HG03064 (cell line): ENCODE results near the gene PPP6R2.

Experiments used
- ATAC-seq: cut with Tn5 transposase; IDR thresholded peaks from one replicate; pipeline ENCODE4 v1.9.1; 2021; ENCODE audit warnings: low read depth; ENCODE audit not compliant: unreplicated experiment

The PPP6R2 gene

DNA sequence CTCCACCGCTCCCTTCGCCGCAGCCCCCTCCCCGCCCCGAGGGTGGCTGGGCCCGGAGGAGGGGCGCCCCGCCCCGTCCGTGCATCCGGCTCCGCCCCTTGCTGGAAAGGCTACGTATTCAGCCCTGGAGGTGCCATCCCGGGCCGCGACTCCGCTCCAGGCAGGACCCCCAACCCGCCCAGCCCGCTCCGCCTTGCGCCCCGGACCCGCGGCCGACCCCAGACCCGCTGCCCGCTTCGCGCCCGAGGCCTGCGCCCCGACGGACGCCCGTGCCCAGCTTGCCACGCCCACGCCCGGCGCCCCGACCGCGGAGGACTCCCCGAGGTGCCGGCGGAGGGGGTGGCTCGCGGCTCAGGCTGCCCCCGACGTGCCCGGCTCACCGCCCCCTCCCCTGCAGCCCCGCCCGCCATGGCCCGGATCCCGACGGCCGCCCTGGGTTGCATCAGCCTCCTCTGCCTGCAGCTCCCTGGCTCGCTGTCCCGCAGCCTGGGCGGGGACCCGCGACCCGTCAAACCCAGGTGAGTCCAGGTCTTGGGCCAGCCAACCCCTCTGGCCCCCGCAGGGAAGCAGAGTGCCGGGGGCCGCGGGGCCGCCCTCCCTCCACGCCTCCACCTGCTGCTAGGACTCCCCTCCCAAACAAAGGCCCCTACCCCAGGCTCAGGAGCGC lies 138.4 kb downstream of the PPP6R2 start, which contains the start of gene ADM2:
TSS of gene ADM2 (plus strand) at position 104 of the 667 bp plus-strand sequence. CDS start at position 409, 305 bp downstream.
- ATAC-seq = no peak

DNA sequence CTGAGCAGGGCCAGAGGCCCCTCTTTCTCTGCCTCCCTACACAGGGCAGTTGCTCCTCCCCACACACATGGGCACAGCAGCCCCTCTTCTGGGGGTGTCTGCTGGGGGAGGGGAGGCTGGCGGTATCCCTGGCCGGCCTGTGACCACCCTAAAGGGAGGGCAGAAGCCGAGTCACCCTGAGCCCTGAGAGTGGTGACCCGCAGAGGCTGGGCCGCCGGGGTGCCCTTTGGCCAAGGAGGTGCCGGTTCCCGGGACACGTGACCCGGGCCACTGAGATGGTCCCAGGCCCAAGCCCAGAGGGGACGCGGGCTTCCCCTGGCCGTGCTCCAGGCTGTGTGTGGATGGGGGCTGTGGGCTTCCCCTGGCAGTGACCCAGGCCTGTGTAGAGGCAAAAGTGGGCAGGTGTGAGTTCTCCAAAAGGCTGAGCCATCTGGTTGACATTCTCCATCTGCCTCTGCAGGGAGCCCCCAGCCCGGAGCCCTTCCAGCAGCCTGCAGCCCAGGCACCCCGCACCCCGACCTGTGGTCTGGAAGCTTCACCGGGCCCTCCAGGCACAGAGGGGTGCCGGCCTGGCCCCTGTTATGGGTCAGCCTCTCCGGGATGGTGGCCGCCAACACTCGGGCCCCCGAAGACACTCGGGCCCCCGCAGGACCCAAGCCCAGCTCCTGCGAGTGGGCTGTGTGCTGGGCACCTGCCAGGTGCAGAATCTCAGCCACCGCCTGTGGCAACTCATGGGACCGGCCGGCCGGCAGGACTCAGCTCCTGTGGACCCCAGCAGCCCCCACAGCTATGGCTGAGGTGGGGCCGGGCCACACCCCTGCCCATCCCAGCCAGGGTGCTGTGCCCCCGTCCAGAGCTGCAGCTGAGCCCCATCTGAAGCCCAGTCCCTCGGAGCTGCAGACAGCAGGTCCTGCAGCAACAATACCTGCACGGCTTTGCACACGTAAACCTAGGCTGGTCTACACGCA lies 139.3 kb downstream of the PPP6R2 start:
- no peak for ATAC-seq

- ATAC-seq = no peak
Observed at GRCh38 chr22:50483106-50483505, 140.0 kb downstream of the PPP6R2 start.

DNA sequence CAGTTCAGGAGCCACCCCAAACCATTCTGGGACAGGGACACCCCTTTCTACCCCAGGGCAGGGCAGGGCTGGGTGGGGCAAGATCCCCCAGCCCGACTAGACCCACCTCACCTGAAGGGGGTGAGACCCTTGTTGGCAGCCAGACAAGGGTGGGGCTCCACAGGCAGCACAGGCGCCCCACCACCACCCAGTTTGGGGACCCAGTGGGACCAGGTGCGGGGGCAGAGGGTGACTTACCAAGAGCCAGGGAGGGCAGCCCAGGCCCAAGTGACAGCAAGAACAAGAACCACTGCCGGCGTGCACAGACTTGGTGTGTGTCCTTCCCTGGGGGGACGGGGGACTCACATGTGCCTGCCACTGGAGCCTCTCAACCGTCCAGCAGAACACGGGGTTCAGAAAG lies 140.4 kb downstream of the PPP6R2 start:
- ATAC-seq = no peak

DNA sequence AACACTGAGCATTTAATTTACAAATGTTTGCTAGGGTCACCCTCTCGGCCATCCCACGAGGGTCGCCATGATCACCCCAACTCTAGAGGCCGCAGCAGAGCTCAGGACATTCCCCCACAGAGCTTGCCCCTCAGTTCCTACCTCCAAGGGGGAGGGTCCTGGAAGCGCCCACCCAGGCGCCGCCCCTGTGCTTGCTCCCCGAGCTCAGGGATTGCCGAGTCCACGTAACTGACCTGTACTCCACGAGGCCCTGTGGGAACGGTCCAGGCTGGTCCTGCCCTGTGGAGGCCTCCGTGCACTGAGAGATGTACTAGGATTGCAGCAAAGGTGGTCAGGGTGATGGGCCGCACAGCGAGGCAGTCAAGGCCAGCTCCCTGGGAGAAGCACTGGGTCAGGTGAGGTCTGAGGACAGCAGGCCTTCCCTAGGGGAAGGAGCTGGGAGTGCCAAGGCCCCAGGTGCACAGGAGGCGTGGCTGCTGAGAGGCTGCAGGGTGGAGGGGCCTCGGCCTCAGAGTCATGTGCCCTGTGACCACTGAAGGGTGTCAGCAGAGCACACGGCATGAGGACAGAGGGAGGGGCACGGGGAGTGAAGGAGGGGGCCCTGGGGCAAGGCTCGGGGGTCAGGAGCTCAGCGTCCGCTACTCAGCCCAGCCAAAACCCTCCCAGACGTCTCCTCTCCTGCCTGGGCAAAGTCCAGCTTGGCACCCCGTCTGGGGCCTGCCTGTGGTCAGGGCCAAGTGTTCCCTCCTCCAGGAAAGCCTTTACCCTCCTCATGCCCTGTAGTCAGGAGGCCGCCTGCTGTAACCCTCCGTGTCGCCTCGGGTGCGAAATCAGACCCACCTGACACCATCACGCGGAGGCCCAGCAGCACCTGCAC lies 141.1 kb downstream of the PPP6R2 start:
- no peak for ATAC-seq

- ATAC-seq = no peak
Observed at GRCh38 chr22:50485221-50486131, 142.3 kb downstream of the PPP6R2 start.

- ATAC-seq = no peak
Observed at GRCh38 chr22:50486561-50487289, 143.6 kb downstream of the PPP6R2 start, which contains the start of gene MIOX. MIOX (plus strand) TSS chr22:50486859; CDS start chr22:50486898, 39 bp downstream.

DNA sequence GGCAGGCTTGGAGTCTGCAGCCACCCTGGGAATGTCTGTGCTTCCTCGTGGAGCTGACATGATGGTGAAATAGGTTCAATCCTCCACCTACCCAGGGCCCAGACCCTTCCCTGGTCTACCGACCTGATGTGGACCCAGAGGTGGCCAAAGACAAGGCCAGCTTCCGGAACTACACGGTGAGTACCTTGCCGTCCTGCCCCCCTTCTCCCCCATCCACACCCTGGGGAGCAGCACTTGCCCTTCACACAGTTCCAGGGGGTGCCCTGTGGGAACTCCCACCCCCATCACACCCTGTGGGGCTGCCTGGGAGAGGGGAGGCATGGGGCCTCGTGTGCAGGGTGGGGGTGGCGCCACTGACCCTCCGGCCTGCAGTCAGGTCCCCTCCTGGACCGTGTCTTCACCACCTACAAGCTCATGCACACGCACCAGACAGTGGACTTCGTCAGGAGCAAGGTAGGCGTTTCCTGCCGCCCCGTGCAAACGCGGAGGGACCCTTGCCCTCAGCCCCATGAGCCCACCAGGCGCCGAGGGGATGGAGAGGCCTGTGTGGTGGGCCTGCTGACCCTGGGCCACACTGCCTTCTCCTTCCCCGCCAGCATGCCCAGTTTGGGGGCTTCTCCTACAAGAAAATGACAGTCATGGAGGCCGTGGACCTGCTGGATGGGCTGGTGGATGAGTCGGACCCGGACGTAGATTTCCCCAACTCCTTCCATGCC lies 144.3 kb downstream of the PPP6R2 start:
- no peak for ATAC-seq

- no peak for ATAC-seq
Observed at GRCh38 chr22:50488006-50488677, 145.0 kb downstream of the PPP6R2 start.

DNA sequence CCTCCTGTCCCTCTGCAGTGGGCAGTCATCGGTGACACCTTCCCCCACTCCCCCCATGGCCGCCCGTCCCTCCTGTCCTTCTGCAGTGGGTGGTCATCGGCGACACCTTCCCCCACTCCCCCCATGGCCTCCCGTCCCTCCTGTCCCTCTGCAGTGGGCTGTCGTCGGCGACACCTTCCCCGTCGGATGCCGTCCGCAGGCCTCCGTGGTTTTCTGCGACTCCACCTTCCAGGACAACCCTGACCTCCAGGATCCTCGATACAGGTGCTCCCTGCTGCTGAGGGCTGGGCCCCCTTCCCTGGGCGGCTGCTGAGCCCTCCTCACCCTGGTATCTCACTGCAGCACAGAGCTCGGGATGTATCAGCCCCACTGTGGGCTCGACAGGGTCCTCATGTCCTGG lies 145.8 kb downstream of the PPP6R2 start:
- ATAC-seq = no peak

GRCh38 chr22:50489363-50490243 lies 146.5 kb downstream of the PPP6R2 start:
- no peak for ATAC-seq

GRCh38 chr22:50490531-50491308 lies 147.6 kb downstream of the PPP6R2 start:
- no peak for ATAC-seq
